ENCODE data around the gene SPOCK3. TPM values are rescaled to one million over a fixed set of nuclear protein-coding genes. Genes with fewer than 3 reads are reported as not detected.

Gene SPOCK3
- total and polyA plus RNA-seq, 10 of the 15 experiments (the other 5 are each of a cell fraction or from before 2014, with no cell fraction given): 0.06 to 0.39 (median 0.09) TPM; not detected in 5

GRCh38 chr4:167183036-167183435 lies 51.3 kb downstream of the SPOCK3 start:
- ChIA-PET POLR2A (no interaction called here), RAD21 (ENCODE audit: unreplicated experiment) (no interaction called here), CTCF (no interaction called here), SMC1A (ENCODE audit: uncharacterized antibody, unreplicated experiment) (no interaction called here)
- DNase-seq (ENCODE audit: low read depth, low spot score): no peak
- no peak overlapping the region for H3K27ac ChIP-seq (ENCODE audit: control insufficient read depth, insufficient read depth)
- H3K79me2 ChIP-seq (ENCODE audit: control insufficient read depth, insufficient read depth, low read length): no peaks in the 10 kb centered on the region
- no peaks in the 10 kb centered on the region for H3K27me3 ChIP-seq (replicated peaks in 1 of 2; ENCODE audit: control insufficient read depth in 2 of 2, insufficient read depth in 2 of 2, low read length in 1 of 2)
- no peak overlapping the region for H3K4me3 ChIP-seq
- H3K4me1 ChIP-seq (ENCODE audit: control insufficient read depth, insufficient read depth, low read length): no peaks in the 10 kb centered on the region
- no TSS peak for BruUV-seq (replicated peaks)
- no peak overlapping the region for H3K4me2 ChIP-seq (ENCODE audit: control insufficient read depth, insufficient read depth)
- in situ Hi-C loops (cut with MboI) (no loop called here), intact Hi-C loops (cut with micrococcal nuclease; ENCODE audit: unreplicated experiment) (no loop called here)
- no peak for ATAC-seq
- H2AFZ ChIP-seq (ENCODE audit: control insufficient read depth, low read depth, low read length): no peak overlapping the region
- FAIRE-seq: no peak
- no peak for TF ChIP-seq NFYA (IDR thresholded peaks at IDR 0.05; ENCODE audit: borderline replicate concordance, low read depth, low read length)
- TF ChIP-seq RB1 (IDR thresholded peaks at IDR 0.05; ENCODE audit: borderline replicate concordance): no peak
- TF ChIP-seq ZBTB40 (IDR thresholded peaks at IDR 0.05; ENCODE audit: borderline replicate concordance): no peak
- no peak for TF ChIP-seq BHLHE40 (IDR thresholded peaks at IDR 0.05; ENCODE audit: borderline replicate concordance in 1 of 2, low read depth in 2 of 2, low read length in 1 of 2)
- TF ChIP-seq ATF7 (IDR thresholded peaks at IDR 0.05; ENCODE audit: low read depth): no peak
- no peak for TF ChIP-seq ZSCAN29 (IDR thresholded peaks at IDR 0.05)
- TF ChIP-seq YBX1 (IDR thresholded peaks at IDR 0.05): no peak
- no peak for TF ChIP-seq HDAC2 (IDR thresholded peaks at IDR 0.05)
- no peak for TF ChIP-seq KDM1A (IDR thresholded peaks at IDR 0.05; ENCODE audit: borderline replicate concordance)
- TF ChIP-seq BACH1 (IDR thresholded peaks at IDR 0.05; ENCODE audit: borderline replicate concordance): no peak
- no peak for TF ChIP-seq CUX1 (IDR thresholded peaks at IDR 0.05; ENCODE audit: insufficient replicate concordance, low read depth, low read length)
- H4K20me1 ChIP-seq (ENCODE audit: control insufficient read depth, insufficient read depth): no peaks in the 10 kb centered on the region
- H3K9ac ChIP-seq (ENCODE audit: control insufficient read depth, insufficient read depth, low read length): no peak overlapping the region
- no peaks in the 10 kb centered on the region for H3K9me3 ChIP-seq (replicated peaks; ENCODE audit: control insufficient read depth, insufficient read depth, low read length)
- no peaks in the 10 kb centered on the region for H3K36me3 ChIP-seq (ENCODE audit: control insufficient read depth in 2 of 2, insufficient read depth in 2 of 2, low read length in 1 of 2)

Measured in GM12878 (cell line).